MM.1S (cell line): ENCODE measurements around the gene ARPC5.
"Not testable (repeated sequence)": the region's sequence is repeated elsewhere in the genome, so short reads cannot be mapped to it uniquely, and the experiment has no call there.

Source experiments
- DNase-seq: peaks from one replicate; pipeline ENCODE4 v3.0.0-alpha.2; 2015
- H2AFZ ChIP-seq: fragments of 300-600 bp; sonication (generic); 2 replicates; pipeline ENCODE4 v1.6.0; 2016; ENCODE audit warnings: antibody characterized with exemption, low read length
- H3F3A ChIP-seq: fragments of 300-600 bp; sonication (generic); 2 replicates; pipeline ENCODE4 v1.6.1; 2016; ENCODE audit warnings: mild to moderate bottlenecking, antibody characterized with exemption, low read length, moderate library complexity, mixed read lengths; ENCODE audit not compliant: insufficient read depth
- H3K27ac ChIP-seq: fragments of 300-600 bp; sonication (generic); 2 replicates; pipeline ENCODE4 v1.5.1; 2016; ENCODE audit warnings: mild to moderate bottlenecking, low read length
- H3K27me3 ChIP-seq: fragments of 300-600 bp; sonication (generic); replicated peaks from 2 replicates; pipeline ENCODE4 v1.6.0; 2016; ENCODE audit warnings: low read length; ENCODE audit not compliant: insufficient read depth
- H3K36me3 ChIP-seq: fragments of 300-600 bp; sonication (generic); replicated peaks from 2 replicates; pipeline ENCODE4 v1.6.1; 2016; ENCODE audit warnings: mild to moderate bottlenecking, low read length, mixed read lengths; ENCODE audit not compliant: insufficient read depth
- H3K4me1 ChIP-seq: fragments of 300-600 bp; sonication (generic); 2 replicates; pipeline ENCODE4 v1.6.1; 2016; ENCODE audit warnings: low read length, mixed read lengths
- H3K4me2 ChIP-seq: fragments of 300-600 bp; sonication (generic); 2 replicates; pipeline ENCODE4 v1.6.0; 2016; ENCODE audit warnings: low read depth, low read length
- H3K4me3 ChIP-seq: fragments of 300-600 bp; sonication (generic); 2 replicates; pipeline ENCODE4 v1.5.1; 2016; ENCODE audit warnings: low read length, mixed read lengths
- H3K79me2 ChIP-seq: fragments of 300-600 bp; sonication (generic); 2 replicates; pipeline ENCODE4 v1.6.1; 2016; ENCODE audit warnings: mixed run types, low read length, mixed read lengths
- H3K9ac ChIP-seq: fragments of 300-600 bp; sonication (generic); 2 replicates; pipeline ENCODE4 v1.6.1; 2016; ENCODE audit warnings: low read length, mixed read lengths
- H3K9me2 ChIP-seq: fragments of 300-600 bp; sonication (generic); replicated peaks from 2 replicates; pipeline ENCODE4 v1.6.1; 2016; ENCODE audit warnings: mild to moderate bottlenecking, low read length, mixed read lengths; ENCODE audit not compliant: insufficient read depth
- H3K9me3 ChIP-seq: fragments of 300-600 bp; sonication (generic); replicated peaks from 2 replicates; pipeline ENCODE4 v1.6.1; 2016; ENCODE audit warnings: mild to moderate bottlenecking, low read length, mixed read lengths; ENCODE audit not compliant: insufficient read depth
- H4K20me1 ChIP-seq: fragments of 300-600 bp; sonication (generic); 2 replicates; pipeline ENCODE4 v1.6.1; 2016; ENCODE audit warnings: mild to moderate bottlenecking, low read length, moderate library complexity, mixed read lengths; ENCODE audit not compliant: insufficient read depth
- EZH2 ChIP-seq: fragments of 300-600 bp; sonication (generic); optimal IDR thresholded peaks from 2 replicates; pipeline ENCODE3; 2017; ENCODE audit warnings: low read depth, mild to moderate bottlenecking, antibody characterized with exemption, low read length, mixed read lengths
- EZH2phosphoT487 ChIP-seq: fragments of 300-600 bp; sonication (generic); IDR thresholded peaks from 2 replicates; pipeline ENCODE4 v1.6.1; 2018; ENCODE audit warnings: antibody characterized with exemption, low read length
- TF ChIP-seq, protein P1 (sequence below): fragments of 300-600 bp; sonication (generic); IDR thresholded peaks from 2 replicates; pipeline ENCODE4 v1.5.1; 2016; ENCODE audit warnings: antibody characterized with exemption, low read length, mixed read lengths

ARPC5 gene

GRCh38 chr1:183632964-183633363 lies 2.6 kb downstream of the ARPC5 start:
- peak; percentile 27 for DNase-seq
- Histone ChIP-seq H3K4me3 (peak overlapping the region; percentile 91), H3K36me3 (peaks cover 25% of the 10 kb centered on the region; the same call in 1 of the 2 replicates)

DNA sequence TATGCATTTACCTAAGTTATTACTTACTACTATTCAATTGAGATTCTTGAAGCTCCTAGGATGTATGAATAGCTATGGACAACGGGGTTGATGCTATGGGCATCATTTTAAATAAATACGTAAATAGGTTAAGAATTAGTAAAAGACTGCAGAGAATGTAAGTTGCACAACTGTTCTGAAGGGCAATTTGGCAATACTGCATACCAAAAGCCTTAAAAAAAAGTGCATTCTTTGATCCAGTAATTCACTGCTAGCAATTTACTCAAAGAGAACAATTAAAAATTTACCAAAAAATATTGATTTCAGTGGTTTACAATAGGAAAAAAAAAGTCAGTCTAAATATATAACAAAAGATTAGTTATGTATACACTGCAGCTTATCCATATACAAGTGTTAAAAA lies 3.5 kb downstream of the ARPC5 start:
- Histone ChIP-seq H3K79me2 (peaks cover 78% of the 10 kb centered on the region), H3K9me2 (no peaks in the 10 kb centered on the region), H3K27ac (no peak overlapping the region), H3K4me1 (peaks cover 41% of the 10 kb centered on the region), H3K9ac (no peak overlapping the region), H3K9me3 (no peaks in the 10 kb centered on the region), H3K4me3 (peak overlapping the region; percentile 91; the same call in 1 of the 2 replicates), H3F3A (peaks cover 25% of the 10 kb centered on the region), H4K20me1 (peaks cover 5% of the 10 kb centered on the region; the same call in 1 of the 2 replicates), H3K4me2 (peak overlapping the region; percentile 73), H2AFZ (no peak overlapping the region), H3K27me3 (no peaks in the 10 kb centered on the region), H3K36me3 (peaks cover 25% of the 10 kb centered on the region; the same call in 1 of the 2 replicates)
- TF ChIP-seq EZH2 (no peak), EZH2phosphoT487 (no peak)
- DNase-seq, result no peak

More at GRCh38 chr1:183632964-183633363, 2.6 kb downstream of the ARPC5 start:
- Histone ChIP-seq H3K4me1 (peaks cover 35% of the 10 kb centered on the region), H4K20me1 (peaks cover 5% of the 10 kb centered on the region; the same call in 1 of the 2 replicates), H2AFZ (no peak overlapping the region), H3K27ac (no peak overlapping the region), H3F3A (peaks cover 21% of the 10 kb centered on the region), H3K9me2 (no peaks in the 10 kb centered on the region), H3K4me2 (peak overlapping the region; percentile 73), H3K79me2 (peaks cover 72% of the 10 kb centered on the region), H3K9ac (peak overlapping the region; percentile 82; the same call in 1 of the 2 replicates), H3K9me3 (no peaks in the 10 kb centered on the region), H3K27me3 (no peaks in the 10 kb centered on the region)
- TF ChIP-seq EZH2phosphoT487 (no peak), EZH2 (no peak)
- TF ChIP-seq, protein P1, sequence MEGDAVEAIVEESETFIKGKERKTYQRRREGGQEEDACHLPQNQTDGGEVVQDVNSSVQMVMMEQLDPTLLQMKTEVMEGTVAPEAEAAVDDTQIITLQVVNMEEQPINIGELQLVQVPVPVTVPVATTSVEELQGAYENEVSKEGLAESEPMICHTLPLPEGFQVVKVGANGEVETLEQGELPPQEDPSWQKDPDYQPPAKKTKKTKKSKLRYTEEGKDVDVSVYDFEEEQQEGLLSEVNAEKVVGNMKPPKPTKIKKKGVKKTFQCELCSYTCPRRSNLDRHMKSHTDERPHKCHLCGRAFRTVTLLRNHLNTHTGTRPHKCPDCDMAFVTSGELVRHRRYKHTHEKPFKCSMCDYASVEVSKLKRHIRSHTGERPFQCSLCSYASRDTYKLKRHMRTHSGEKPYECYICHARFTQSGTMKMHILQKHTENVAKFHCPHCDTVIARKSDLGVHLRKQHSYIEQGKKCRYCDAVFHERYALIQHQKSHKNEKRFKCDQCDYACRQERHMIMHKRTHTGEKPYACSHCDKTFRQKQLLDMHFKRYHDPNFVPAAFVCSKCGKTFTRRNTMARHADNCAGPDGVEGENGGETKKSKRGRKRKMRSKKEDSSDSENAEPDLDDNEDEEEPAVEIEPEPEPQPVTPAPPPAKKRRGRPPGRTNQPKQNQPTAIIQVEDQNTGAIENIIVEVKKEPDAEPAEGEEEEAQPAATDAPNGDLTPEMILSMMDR, result no peak

- H3K9me3 ChIP-seq, result no peaks in the 10 kb centered on the region
- no peaks in the 10 kb centered on the region for H3K27me3 ChIP-seq
- TF ChIP-seq EZH2 (no peak), EZH2phosphoT487 (no peak)
- TF ChIP-seq, protein P1, result no peak
- no peak overlapping the region for H3K4me2 ChIP-seq
- DNase-seq, result no peak
- H4K20me1 ChIP-seq, result peaks cover 5% of the 10 kb centered on the region; the same call in 1 of the 2 replicates
- peaks cover 33% of the 10 kb centered on the region for H3F3A ChIP-seq
- no peak overlapping the region for H3K4me3 ChIP-seq
- H3K4me1 ChIP-seq, result peaks cover 54% of the 10 kb centered on the region
- H3K9me2 ChIP-seq, result no peaks in the 10 kb centered on the region
- no peak overlapping the region for H3K27ac ChIP-seq
- no peak overlapping the region for H2AFZ ChIP-seq
- peaks cover 25% of the 10 kb centered on the region; the same call in 1 of the 2 replicates for H3K36me3 ChIP-seq
- peaks cover 83% of the 10 kb centered on the region for H3K79me2 ChIP-seq
- H3K9ac ChIP-seq, result no peak overlapping the region
Observed at GRCh38 chr1:183630748-183631147, 4.8 kb downstream of the ARPC5 start.

GRCh38 chr1:183628537-183628936 lies 7.0 kb downstream of the ARPC5 start:
- Histone ChIP-seq H3K79me2 (peaks cover 73% of the 10 kb centered on the region), H3K4me1 (peaks cover 58% of the 10 kb centered on the region), H4K20me1 (0 out of 2 replicates have a peak, but pooled peaks cover 5% of the 10 kb centered on the region), H3K9me3 (no peaks in the 10 kb centered on the region), H3K4me2 (no peak overlapping the region), H3K9ac (no peak overlapping the region), H3K9me2 (no peaks in the 10 kb centered on the region), H3K36me3 (peaks cover 25% of the 10 kb centered on the region; the same call in 1 of the 2 replicates), H3K27ac (no peak overlapping the region), H2AFZ (no peak overlapping the region), H3F3A (peaks cover 19% of the 10 kb centered on the region), H3K4me3 (no peak overlapping the region), H3K27me3 (no peaks in the 10 kb centered on the region)
- no peak for TF ChIP-seq EZH2
- TF ChIP-seq EZH2phosphoT487, result no peak
- TF ChIP-seq, protein P1, result no peak
- no peak for DNase-seq

- not testable (repeated sequence) for H3K9me3 ChIP-seq, H3K27me3 ChIP-seq, H4K20me1 ChIP-seq, H2AFZ ChIP-seq, H3K9ac ChIP-seq, H3K9me2 ChIP-seq
- Histone ChIP-seq H3K36me3 (peaks cover 25% of the 10 kb centered on the region; the same call in 1 of the 2 replicates), H3K4me2 (peak overlapping the region; percentile 18), H3K27ac (peak overlapping the region; percentile 40; the same call in 1 of the 2 replicates), H3K4me3 (0 out of 2 replicates have a peak overlapping the region, but pooled peaks have one; percentile 2), H3F3A (peaks cover 14% of the 10 kb centered on the region), H3K79me2 (peaks cover 50% of the 10 kb centered on the region), H3K4me1 (peaks cover 40% of the 10 kb centered on the region)
- DNase-seq, result peak; percentile 45
Observed at GRCh38 chr1:183626236-183626635, 9.3 kb downstream of the ARPC5 start.
